ENCODE data around the gene CMIP.

GRCh38 chr16:81646561-81646960 is 202.0 kb downstream of the CMIP start:
- no peak for TF ChIP-seq USF2 (IDR thresholded peaks at IDR 0.05; ENCODE audit: borderline replicate concordance, low read depth, low read length)
- no peak for TF ChIP-seq SIN3A (IDR thresholded peaks at IDR 0.05; ENCODE audit: borderline replicate concordance, low read depth, low read length)
- no peak for TF ChIP-seq EP300 (IDR thresholded peaks at IDR 0.05; ENCODE audit: borderline replicate concordance in 1 of 2, low read depth in 1 of 2, low read length in 1 of 2)
- no peak for TF ChIP-seq CTCF (IDR thresholded peaks at IDR 0.05)
- TF ChIP-seq EZH2phosphoT487 (IDR thresholded peaks at IDR 0.05; ENCODE audit: borderline replicate concordance, low read depth): no peak
- TF ChIP-seq FOSL2 (IDR thresholded peaks at IDR 0.05; ENCODE audit: borderline replicate concordance, low read depth): no peak
- TF ChIP-seq POLR2AphosphoS5 (IDR thresholded peaks at IDR 0.05; ENCODE audit: low read depth, low read length): no peak
- TF ChIP-seq FOXJ3 (CRISPR knock-in tag; IDR thresholded peaks at IDR 0.05): no peak
- TF ChIP-seq PBX3 (IDR thresholded peaks at IDR 0.05): no peak
- TF ChIP-seq, protein P1, sequence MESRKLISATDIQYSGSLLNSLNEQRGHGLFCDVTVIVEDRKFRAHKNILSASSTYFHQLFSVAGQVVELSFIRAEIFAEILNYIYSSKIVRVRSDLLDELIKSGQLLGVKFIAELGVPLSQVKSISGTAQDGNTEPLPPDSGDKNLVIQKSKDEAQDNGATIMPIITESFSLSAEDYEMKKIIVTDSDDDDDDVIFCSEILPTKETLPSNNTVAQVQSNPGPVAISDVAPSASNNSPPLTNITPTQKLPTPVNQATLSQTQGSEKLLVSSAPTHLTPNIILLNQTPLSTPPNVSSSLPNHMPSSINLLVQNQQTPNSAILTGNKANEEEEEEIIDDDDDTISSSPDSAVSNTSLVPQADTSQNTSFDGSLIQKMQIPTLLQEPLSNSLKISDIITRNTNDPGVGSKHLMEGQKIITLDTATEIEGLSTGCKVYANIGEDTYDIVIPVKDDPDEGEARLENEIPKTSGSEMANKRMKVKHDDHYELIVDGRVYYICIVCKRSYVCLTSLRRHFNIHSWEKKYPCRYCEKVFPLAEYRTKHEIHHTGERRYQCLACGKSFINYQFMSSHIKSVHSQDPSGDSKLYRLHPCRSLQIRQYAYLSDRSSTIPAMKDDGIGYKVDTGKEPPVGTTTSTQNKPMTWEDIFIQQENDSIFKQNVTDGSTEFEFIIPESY (IDR thresholded peaks at IDR 0.05; ENCODE audit: borderline replicate concordance, low read depth): no peak
- no peak for TF ChIP-seq TAF1 (IDR thresholded peaks at IDR 0.05; ENCODE audit: borderline replicate concordance, low read depth, low read length)

Data from SK-N-SH (cell line).